Endothelial cell of umbilical vein (primary cell): Measurements from ENCODE around the gene INO80D. TPM values are rescaled to one million over a fixed set of nuclear protein-coding genes. Genes with fewer than 3 reads are reported as not detected.

Experiments used
- BruUV-seq: library from RNA; stranded (reverse); fragments of 400-500 nt; replicated peaks from 2 replicates; lab custom pipeline; 2021; lab: Mats Ljungman, UMichigan
- CTCF ChIA-PET: fragments of 300-600, 350-600 bp; sonication (Branson Sonifier 250); formaldehyde crosslinking; loops from one replicate; lab custom pipeline; 2021; ENCODE audit warnings: antibody characterized with exemption, inconsistent platforms; lab: Charles Lee
- POLR2A ChIA-PET: fragments of 300-600, 350-600 bp; sonication (Branson Sonifier 250); formaldehyde crosslinking; loops from one replicate; lab custom pipeline; 2021; ENCODE audit warnings: antibody characterized with exemption, inconsistent platforms; lab: Charles Lee
- DNase-seq: peaks from one replicate; pipeline ENCODE4 v3.0.0-alpha.2; 2011; ENCODE audit warnings: low read depth, low spot score
- FAIRE-seq: peaks from 2 replicates; lab custom pipeline; 2011; peaks lifted over from hg19 to GRCh38; lab: Jason Lieb, UNC
- H2AFZ ChIP-seq: 2 replicates; pipeline ENCODE4 v1.6.0; 2012; ENCODE audit warnings: low read depth, low read length, control low read depth, inconsistent platforms
- H3K27ac ChIP-seq: 2 replicates; pipeline ENCODE4 v1.5.1; 2011; ENCODE audit warnings: low read depth, mild to moderate bottlenecking, control low read depth, low read length, moderate library complexity; ENCODE audit not compliant: insufficient read depth
- H3K27me3 ChIP-seq, 2 experiments: 2 replicates each; pipeline versions ENCODE4 v1.6.0 to v1.6.1; 2011; ENCODE audit warnings: low read length in 2 of 2, mixed read lengths in 1 of 2; ENCODE audit not compliant: control insufficient read depth in 2 of 2, insufficient read depth in 2 of 2
- H3K36me3 ChIP-seq, 2 experiments: 2 replicates in 1 of 2; 3 replicates in 1 of 2; pipeline ENCODE4 v1.5.1; 2011; ENCODE audit warnings: low read length in 2 of 2, mild to moderate bottlenecking in 1 of 2, moderate library complexity in 1 of 2; ENCODE audit not compliant: control insufficient read depth in 2 of 2, insufficient read depth in 2 of 2; ENCODE audit errors: extremely low read depth in 1 of 2
- H3K4me1 ChIP-seq: 3 replicates; pipeline ENCODE4 v1.5.1; 2011; ENCODE audit warnings: mild to moderate bottlenecking, low read length; ENCODE audit not compliant: control insufficient read depth, insufficient read depth; ENCODE audit errors: extremely low read depth
- H3K4me2 ChIP-seq: 2 replicates; pipeline ENCODE4 v1.6.1; 2011; ENCODE audit warnings: low read length, control low read depth, mixed read lengths; ENCODE audit not compliant: insufficient read depth
- H3K4me3 ChIP-seq, 3 experiments: fragments of 200-600 bp in 1 of 3; sonication (generic), shearing (Covaris generic) in 1 of 3; replicated peaks in 1 of 3; 2 replicates each; pipeline ENCODE4 v1.5.1; 2011 to 2016; ENCODE audit warnings: control low read depth in 3 of 3, low read length in 3 of 3, mild to moderate bottlenecking in 2 of 3, inconsistent platforms in 1 of 3, low read depth in 1 of 3, moderate library complexity in 1 of 3; ENCODE audit not compliant: insufficient read depth in 1 of 3
- H3K79me2 ChIP-seq: 2 replicates; pipeline ENCODE4 v1.6.0; 2012; ENCODE audit warnings: low read length, inconsistent platforms; ENCODE audit not compliant: control insufficient read depth, insufficient read depth
- H3K9ac ChIP-seq: replicated peaks from 2 replicates; pipeline ENCODE3; 2011; ENCODE audit warnings: low read length, control low read depth; ENCODE audit not compliant: insufficient read depth; ENCODE audit errors: extremely low read depth
- H3K9me1 ChIP-seq: replicated peaks from 3 replicates; pipeline ENCODE4 v1.6.0; 2011; ENCODE audit warnings: mild to moderate bottlenecking, low read length; ENCODE audit not compliant: control insufficient read depth, insufficient read depth; ENCODE audit errors: extremely low read depth
- H3K9me3 ChIP-seq: replicated peaks from 2 replicates; pipeline ENCODE4 v1.5.1; 2012; ENCODE audit warnings: low read length, inconsistent platforms; ENCODE audit not compliant: control insufficient read depth, insufficient read depth
- H4K20me1 ChIP-seq: replicated peaks from 2 replicates; pipeline ENCODE3; 2011; ENCODE audit warnings: mild to moderate bottlenecking, low read length; ENCODE audit not compliant: control insufficient read depth, insufficient read depth; ENCODE audit errors: extremely low read depth
- EZH2 ChIP-seq: IDR thresholded peaks from 2 replicates; pipeline ENCODE4 v1.6.1; 2012; ENCODE audit warnings: borderline replicate concordance, low read depth, mild to moderate bottlenecking, moderate library complexity, low read length, inconsistent platforms; ENCODE audit not compliant: severe bottlenecking
- FOS ChIP-seq: IDR thresholded peaks from 2 replicates; pipeline ENCODE4 v1.6.1; 2011; ENCODE audit warnings: mild to moderate bottlenecking, low read length, moderate library complexity, borderline replicate concordance; ENCODE audit not compliant: insufficient read depth
- GATA2 ChIP-seq: IDR thresholded peaks from 2 replicates; pipeline ENCODE4 v1.7.0; 2011; ENCODE audit warnings: low read depth, mild to moderate bottlenecking, moderate library complexity, mixed read lengths, low read length; ENCODE audit not compliant: insufficient read length, insufficient read depth
- JUN ChIP-seq: IDR thresholded peaks from 2 replicates; pipeline ENCODE4 v1.6.1; 2011; ENCODE audit warnings: borderline replicate concordance, low read depth; ENCODE audit not compliant: insufficient read length, insufficient read depth
- MAX ChIP-seq: IDR thresholded peaks from 2 replicates; pipeline ENCODE4 v1.6.1; 2011; ENCODE audit not compliant: insufficient read depth, insufficient read length
- MYC ChIP-seq: IDR thresholded peaks from one replicate; pipeline ENCODE4 v1.6.1; 2011; ENCODE audit warnings: mild to moderate bottlenecking, low read depth, low read length
- POLR2A ChIP-seq: IDR thresholded peaks from 2 replicates; pipeline ENCODE4 v1.6.1; 2012; ENCODE audit warnings: low read depth, mild to moderate bottlenecking, control low read depth, low read length
- POLR2AphosphoS5 ChIP-seq: IDR thresholded peaks from 2 replicates; pipeline ENCODE4 v1.6.1; 2012; ENCODE audit warnings: low read depth, mild to moderate bottlenecking, control low read depth, low read length, moderate library complexity; ENCODE audit not compliant: insufficient read depth
- dilution Hi-C: fragments of 300-500 bp; cut with MboI; formaldehyde crosslinking; loops from one replicate; pipeline ENCODE4 v1.15.0; 2019; ENCODE audit warnings: low sequenced_read_pairs; ENCODE audit not compliant: extremely low pct_ligation_motif_present
- intact Hi-C: fragments of 100-400 bp; cut with micrococcal nuclease; formaldehyde crosslinking; loops from one replicate; pipeline ENCODE4 v1.10.0; 2022
- polyA plus RNA-seq, 4 experiments: library from polyadenylated mRNA; depleted of rRNA in 3 of 4; stranded (reverse) in 3 of 4; unstranded in 1 of 4; fragments of >200 nt; gene quantifications; 2 replicates each; pipeline versions ENCODE4 v1.2.1 to v1.2.3, GENCODE V29; 2011 to 2012; ENCODE audit warnings: missing spikeins in 1 of 4
- total RNA-seq: library from RNA; stranded (reverse); gene quantifications from 2 replicates; pipeline ENCODE4 v1.2.3, GENCODE V29; 2021
- TF ChIP-seq, protein P1 (sequence below), 2 donors: IDR thresholded peaks; 1 replicate in 1 of 2; 2 replicates in 1 of 2; pipeline ENCODE4 v1.5.1; 2011; ENCODE audit warnings: low read length in 2 of 2, mild to moderate bottlenecking in 2 of 2, moderate library complexity in 2 of 2, control low read depth in 1 of 2, inconsistent platforms in 1 of 2, low read depth in 1 of 2; ENCODE audit not compliant: insufficient read depth in 1 of 2; ENCODE audit errors: extremely low read depth in 1 of 2

The INO80D gene
- total and polyA plus RNA-seq, 2 donors (not counting 3 experiments of a cell fraction or from before 2014, with no cell fraction given), result 2.9 to 20.3 TPM

DNA sequence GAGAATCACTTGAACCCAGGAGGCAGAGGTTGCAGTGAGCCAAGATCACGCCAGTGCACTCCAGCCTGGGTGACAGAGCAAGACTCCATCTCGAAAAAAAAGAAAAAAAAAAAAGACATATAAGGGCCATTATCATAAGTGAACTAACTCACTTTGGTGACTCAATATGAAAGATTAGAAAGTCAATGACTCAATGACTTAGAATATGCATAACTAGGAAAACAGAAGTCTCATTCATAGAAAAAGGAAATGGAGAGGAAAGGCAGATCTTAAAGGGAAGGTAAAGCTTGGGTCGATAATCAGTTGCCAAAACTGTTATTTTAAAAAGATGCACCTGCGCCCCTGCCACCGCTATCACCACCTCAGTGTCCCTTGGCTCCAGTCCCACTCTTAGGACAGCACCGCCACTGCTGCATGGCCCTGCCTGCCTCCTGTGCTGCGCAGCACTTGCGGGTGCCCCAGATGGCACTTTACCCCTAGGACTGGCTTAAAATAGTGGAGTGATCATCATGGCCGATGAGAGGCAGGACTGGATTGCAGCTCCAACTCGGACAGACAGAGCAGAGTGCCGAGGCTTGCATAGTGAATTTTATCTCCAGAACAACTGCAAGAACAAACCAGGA is 54.7 kb downstream of the INO80D start:
- H2AFZ ChIP-seq, result no peak overlapping the region
- H3K36me3 ChIP-seq, result peaks cover 2 to 11% of the 10 kb centered on the region in 2 experiments
- no peak overlapping the region for H3K27ac ChIP-seq
- no peak for DNase-seq
- intact Hi-C loops (no loop called here), dilution Hi-C loops (no loop called here)
- H3K4me1 ChIP-seq, result no peaks in the 10 kb centered on the region
- H3K4me3 ChIP-seq, result no peak overlapping the region
- no peaks in the 10 kb centered on the region for H4K20me1 ChIP-seq
- ChIA-PET CTCF (no interaction called here), POLR2A (interaction anchor here (0.7 kb wide), 1 partner anchor 75 kb away, joined by 6 read pairs; no protein-coding TSS in a partner anchor)
- TF ChIP-seq MYC (no peak), POLR2A (no peak), MAX (no peak), FOS (no peak), GATA2 (no peak), POLR2AphosphoS5 (no peak), EZH2 (no peak), JUN (no peak)
- TF ChIP-seq, protein P1, sequence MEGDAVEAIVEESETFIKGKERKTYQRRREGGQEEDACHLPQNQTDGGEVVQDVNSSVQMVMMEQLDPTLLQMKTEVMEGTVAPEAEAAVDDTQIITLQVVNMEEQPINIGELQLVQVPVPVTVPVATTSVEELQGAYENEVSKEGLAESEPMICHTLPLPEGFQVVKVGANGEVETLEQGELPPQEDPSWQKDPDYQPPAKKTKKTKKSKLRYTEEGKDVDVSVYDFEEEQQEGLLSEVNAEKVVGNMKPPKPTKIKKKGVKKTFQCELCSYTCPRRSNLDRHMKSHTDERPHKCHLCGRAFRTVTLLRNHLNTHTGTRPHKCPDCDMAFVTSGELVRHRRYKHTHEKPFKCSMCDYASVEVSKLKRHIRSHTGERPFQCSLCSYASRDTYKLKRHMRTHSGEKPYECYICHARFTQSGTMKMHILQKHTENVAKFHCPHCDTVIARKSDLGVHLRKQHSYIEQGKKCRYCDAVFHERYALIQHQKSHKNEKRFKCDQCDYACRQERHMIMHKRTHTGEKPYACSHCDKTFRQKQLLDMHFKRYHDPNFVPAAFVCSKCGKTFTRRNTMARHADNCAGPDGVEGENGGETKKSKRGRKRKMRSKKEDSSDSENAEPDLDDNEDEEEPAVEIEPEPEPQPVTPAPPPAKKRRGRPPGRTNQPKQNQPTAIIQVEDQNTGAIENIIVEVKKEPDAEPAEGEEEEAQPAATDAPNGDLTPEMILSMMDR (IDR thresholded peaks at IDR 0.05; ENCODE audit: extremely low read depth in 1 of 2, insufficient read depth in 1 of 2, low read depth in 1 of 2, low read length in 2 of 2), result no peak
- no peak overlapping the region for H3K4me2 ChIP-seq
- H3K9me1 ChIP-seq, result no peaks in the 10 kb centered on the region
- no peak for FAIRE-seq
- H3K79me2 ChIP-seq, result peaks cover 9% of the 10 kb centered on the region
- no peaks in the 10 kb centered on the region for H3K9me3 ChIP-seq
- no peaks in the 10 kb centered on the region for H3K27me3 ChIP-seq
- BruUV-seq, result no TSS peak
- H3K9ac ChIP-seq, result no peak overlapping the region
